A673 (cell line): ENCODE measurements around the gene NEK8. TPM values are rescaled to one million over a fixed set of nuclear protein-coding genes. Genes with fewer than 3 reads are reported as not detected.

ENCODE experiments used
- BruUV-seq: library from RNA; stranded (reverse); fragments of 400-500 nt; replicated peaks from 2 replicates; lab custom pipeline; 2021; lab: Mats Ljungman, UMichigan
- CTCF ChIA-PET: fragments of 300-600 bp; sonication (Branson Sonifier 250); formaldehyde crosslinking; loops from one replicate; lab custom pipeline; 2022; ENCODE audit warnings: antibody characterized with exemption; lab: Charles Lee
- POLR2A ChIA-PET: fragments of 300-600 bp; sonication (Branson Sonifier 250); formaldehyde crosslinking; loops from one replicate; lab custom pipeline; 2022; ENCODE audit warnings: antibody characterized with exemption; ENCODE audit not compliant: low non-redundant PET; lab: Charles Lee
- DNase-seq: peaks from one replicate; pipeline ENCODE4 v3.0.0-alpha.2; 2015; ENCODE audit warnings: low spot score
- H3K27ac ChIP-seq: fragments of 200-600 bp; sonication (generic); 2 replicates; pipeline ENCODE4 v1.5.1; 2016; ENCODE audit warnings: mixed run types, low read depth, mild to moderate bottlenecking, mixed read lengths, antibody characterized with exemption, low read length; ENCODE audit not compliant: poor library complexity, severe bottlenecking
- H3K27me3 ChIP-seq: fragments of 200-600 bp; sonication (generic); replicated peaks from 2 replicates; pipeline ENCODE4 v1.6.1; 2017; ENCODE audit warnings: mixed run types, low read depth, mild to moderate bottlenecking, mixed read lengths, antibody characterized with exemption, low read length; ENCODE audit not compliant: insufficient read depth, poor library complexity
- H3K36me3 ChIP-seq: fragments of 200-600 bp; sonication (generic); 2 replicates; pipeline ENCODE4 v1.6.1; 2016; ENCODE audit warnings: mixed run types, mild to moderate bottlenecking, mixed read lengths, antibody characterized with exemption, low read length; ENCODE audit not compliant: insufficient read depth, poor library complexity, severe bottlenecking
- H3K4me1 ChIP-seq: fragments of 200-600 bp; sonication (generic); 2 replicates; pipeline ENCODE4 v1.6.1; 2017; ENCODE audit warnings: mixed run types, mild to moderate bottlenecking, mixed read lengths, antibody characterized with exemption, low read length; ENCODE audit not compliant: insufficient read depth, poor library complexity, severe bottlenecking
- H3K4me3 ChIP-seq: fragments of 200-600 bp; sonication (generic); 2 replicates; pipeline ENCODE4 v1.5.1; 2016; ENCODE audit warnings: low read depth, mixed run types, mild to moderate bottlenecking, mixed read lengths, low read length; ENCODE audit not compliant: poor library complexity, severe bottlenecking
- H3K9me3 ChIP-seq: fragments of 200-600 bp; sonication (generic); 2 replicates; pipeline ENCODE4 v1.6.1; 2016; ENCODE audit warnings: mixed run types, low read depth, mild to moderate bottlenecking, mixed read lengths, antibody characterized with exemption, low read length; ENCODE audit not compliant: poor library complexity, severe bottlenecking
- CTCF ChIP-seq: fragments of 300-800, 200-600 bp; sonication (generic); conservative IDR thresholded peaks from 2 replicates; pipeline ENCODE4 v1.5.1; 2017; ENCODE audit warnings: low read depth, mild to moderate bottlenecking, antibody characterized with exemption, low read length, moderate library complexity, mixed read lengths
- EZH2 ChIP-seq: fragments of 200-600 bp; sonication (generic); IDR thresholded peaks from 2 replicates; pipeline ENCODE4 v1.6.1; 2017; ENCODE audit warnings: borderline replicate concordance, low read depth, mild to moderate bottlenecking, mixed read lengths, antibody characterized with exemption, low read length; ENCODE audit not compliant: poor library complexity, severe bottlenecking
- intact Hi-C: fragments of 100-400 bp; cut with micrococcal nuclease; formaldehyde crosslinking; loops from one replicate; pipeline ENCODE4 v1.10.0; 2022; ENCODE audit not compliant: unreplicated experiment
- total RNA-seq: library from RNA; stranded (reverse); gene quantifications from 2 replicates; pipeline ENCODE4 v1.2.3, GENCODE V29; 2021

NEK8 gene
- total RNA-seq, 1 experiment from 2014 or later: 3.9 TPM

GRCh38 chr17:28726226-28726626 lies 2.4 kb upstream of the NEK8 start, which contains the start of gene TLCD1:
Gene TLCD1, minus strand, starts transcription at chr17:28726233. Its CDS starts 136 bp downstream, at chr17:28726097.
- Histone ChIP-seq H3K4me3 (peak within 1 kb of the TSS; percentile 59), H3K36me3 (peaks cover 39% of the 10 kb centered on the region), H3K27ac (peak within 1 kb of the TSS; percentile 79), H3K27me3 (no peaks in the 10 kb centered on the region), H3K4me1 (peaks cover 48% of the 10 kb centered on the region), H3K9me3 (no peaks in the 10 kb centered on the region)
- ChIA-PET POLR2A (interaction anchor here (0.6 kb wide), 2 partner anchors 34 to 197 kb away, joined by 3 read pairs; no protein-coding TSS in a partner anchor), CTCF (interaction anchor here (0.5 to 3.4 kb wide), 26 partner anchors 9 to 541 kb away, joined by 3 to 82 read pairs (median 6); partner anchors contain the start of genes PHF12 and TRAF4)
- DNase-seq: peak; percentile 79
- intact Hi-C loops: loop anchor here (2.0 to 5.0 kb wide), 3 partner anchors 25 to 391 kb away; partner anchors contain the start of gene FLOT2
- TF ChIP-seq EZH2 (no peak), CTCF (no peak)
- no TSS peak for BruUV-seq

DNA sequence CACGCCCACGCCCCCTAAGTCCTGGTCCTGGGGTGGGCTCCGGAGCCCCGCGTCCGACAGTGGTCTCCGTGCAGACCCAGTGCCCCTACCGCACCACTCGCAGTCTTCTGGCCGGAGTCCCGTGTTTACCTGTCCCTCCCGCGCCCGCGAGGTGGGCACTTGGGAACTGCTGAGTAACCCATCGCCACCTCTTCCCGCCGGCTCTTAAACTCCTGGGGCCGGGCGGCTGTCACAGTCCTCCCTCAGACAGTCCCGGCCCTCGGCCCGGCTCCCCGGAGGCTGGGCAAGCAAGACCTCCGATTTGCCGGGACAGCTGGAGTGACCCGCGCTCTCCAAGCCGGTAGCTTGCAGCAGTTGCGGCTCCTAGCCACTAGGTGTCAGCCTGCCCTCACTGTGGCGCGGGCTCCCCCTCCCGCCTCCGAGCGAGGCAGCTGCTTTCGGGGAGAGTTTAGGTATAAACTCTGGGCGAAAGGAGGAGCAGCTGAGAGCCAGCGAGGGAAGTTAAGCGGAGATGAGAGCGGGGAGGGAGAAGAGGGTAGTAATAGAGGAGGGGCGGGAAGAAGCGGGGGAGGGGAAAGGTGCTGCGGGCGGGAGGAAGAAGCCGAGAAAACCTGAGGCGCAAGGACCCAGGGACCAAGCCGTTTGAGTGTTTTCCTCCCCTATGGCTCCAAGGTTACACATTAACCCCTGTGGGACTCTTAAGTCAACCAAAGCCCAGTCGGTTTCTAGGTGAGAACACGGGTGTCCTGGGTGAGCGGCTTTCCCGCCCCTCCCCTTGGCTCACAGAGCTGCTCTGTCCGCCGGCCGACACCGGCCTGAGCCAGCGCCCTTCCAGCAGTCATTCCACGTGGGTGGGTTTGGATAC lies 1.7 kb upstream of the NEK8 start:
- Histone ChIP-seq H3K36me3 (peaks cover 33% of the 10 kb centered on the region), H3K9me3 (no peaks in the 10 kb centered on the region), H3K4me3 (peak overlapping the region; percentile 59), H3K27me3 (no peaks in the 10 kb centered on the region), H3K27ac (peak overlapping the region; percentile 60), H3K4me1 (peaks cover 42% of the 10 kb centered on the region)
- ChIA-PET POLR2A (interaction anchor here (0.5 to 0.7 kb wide), 5 partner anchors 17 to 390 kb away, joined by 3 to 9 read pairs (median 3); no protein-coding TSS in a partner anchor), CTCF (interaction anchor here (0.5 to 3.4 kb wide), 34 partner anchors 10 to 540 kb away, joined by 3 to 82 read pairs (median 5); partner anchors contain the start of genes PHF12 and TRAF4)
- intact Hi-C loops: loop anchor here (1.0 to 5.0 kb wide), 5 partner anchors 24 to 390 kb away; partner anchors contain the start of gene FLOT2
- peak; percentile 97 for DNase-seq
- TF ChIP-seq EZH2 (no peak), CTCF (peak; percentile 99)
- BruUV-seq: no TSS peak

GRCh38 chr17:28729950-28730330 lies 1.4 kb downstream of the NEK8 start:
- Histone ChIP-seq H3K9me3 (no peaks in the 10 kb centered on the region), H3K27me3 (no peaks in the 10 kb centered on the region), H3K27ac (no peak overlapping the region), H3K36me3 (peaks cover 3% of the 10 kb centered on the region), H3K4me3 (no peak overlapping the region), H3K4me1 (peaks cover 20% of the 10 kb centered on the region)
- TF ChIP-seq EZH2: no peak
- TF ChIP-seq CTCF: no peak
- ChIA-PET CTCF (no interaction called here), POLR2A (no interaction called here)
- DNase-seq: no peak
- no TSS peak for BruUV-seq
- intact Hi-C loops: loop anchor here (2.0 to 5.0 kb wide), 2 partner anchors 13 to 167 kb away; partner anchors contain the start of gene FLOT2
